NCI-H2196 treated with DMSO at 0.1 percent for 48 hours (cell line): Measurements from ENCODE around the gene SMC6.

Source experiments
- DNase-seq: peaks from one replicate; lab custom pipeline; 2025; ENCODE audit not compliant: unreplicated experiment; lab: John Stamatoyannopoulos, UW

SMC6 gene

GRCh38 chr2:17763641-17764333, 10.2 kb upstream of the SMC6 start:
- DNase-seq, result no peak

GRCh38 chr2:17762451-17762850, 8.8 kb upstream of the SMC6 start:
- no peak for DNase-seq

GRCh38 chr2:17759805-17760204, 6.2 kb upstream of the SMC6 start:
- no peak for DNase-seq

GRCh38 chr2:17758118-17758517, 4.5 kb upstream of the SMC6 start:
- no peak for DNase-seq

- DNase-seq, result no peak
These were observed 3.7 kb upstream of the SMC6 start for GRCh38 chr2:17757321-17757720.

GRCh38 chr2:17756668-17757067, 3.1 kb upstream of the SMC6 start:
- DNase-seq, result no peak

GRCh38 chr2:17754773-17755425, 1.3 kb upstream of the SMC6 start:
- DNase-seq, result no peak

GRCh38 chr2:17752892-17753802, 463 bp downstream of the SMC6 start:
- no peak for DNase-seq

GRCh38 chr2:17752246-17752645, 1.4 kb downstream of the SMC6 start:
- DNase-seq, result no peak

- DNase-seq, result no peak
These were observed 3.7 kb downstream of the SMC6 start for GRCh38 chr2:17749753-17750438.

- no peak for DNase-seq
These were observed 4.9 kb downstream of the SMC6 start for GRCh38 chr2:17748745-17749144.

- no peak for DNase-seq
These were observed 5.7 kb downstream of the SMC6 start for GRCh38 chr2:17747684-17748452.

GRCh38 chr2:17740203-17740602, 13.4 kb downstream of the SMC6 start:
- DNase-seq, result no peak

- no peak for DNase-seq
These were observed 16.6 kb downstream of the SMC6 start for GRCh38 chr2:17736989-17737388.

GRCh38 chr2:17735864-17736263, 17.7 kb downstream of the SMC6 start:
- no peak for DNase-seq

GRCh38 chr2:17733599-17733998, 20.0 kb downstream of the SMC6 start:
- DNase-seq, result no peak

GRCh38 chr2:17729880-17730279, 23.7 kb downstream of the SMC6 start:
- DNase-seq, result no peak

- DNase-seq, result no peak
These were observed 25.4 kb downstream of the SMC6 start for GRCh38 chr2:17728210-17728609.

GRCh38 chr2:17719562-17720371, 33.8 kb downstream of the SMC6 start:
- DNase-seq, result no peak

GRCh38 chr2:17718689-17719088, 34.9 kb downstream of the SMC6 start:
- DNase-seq, result no peak
